ENCODE data around the gene GNPTG.

The GNPTG gene

DNA sequence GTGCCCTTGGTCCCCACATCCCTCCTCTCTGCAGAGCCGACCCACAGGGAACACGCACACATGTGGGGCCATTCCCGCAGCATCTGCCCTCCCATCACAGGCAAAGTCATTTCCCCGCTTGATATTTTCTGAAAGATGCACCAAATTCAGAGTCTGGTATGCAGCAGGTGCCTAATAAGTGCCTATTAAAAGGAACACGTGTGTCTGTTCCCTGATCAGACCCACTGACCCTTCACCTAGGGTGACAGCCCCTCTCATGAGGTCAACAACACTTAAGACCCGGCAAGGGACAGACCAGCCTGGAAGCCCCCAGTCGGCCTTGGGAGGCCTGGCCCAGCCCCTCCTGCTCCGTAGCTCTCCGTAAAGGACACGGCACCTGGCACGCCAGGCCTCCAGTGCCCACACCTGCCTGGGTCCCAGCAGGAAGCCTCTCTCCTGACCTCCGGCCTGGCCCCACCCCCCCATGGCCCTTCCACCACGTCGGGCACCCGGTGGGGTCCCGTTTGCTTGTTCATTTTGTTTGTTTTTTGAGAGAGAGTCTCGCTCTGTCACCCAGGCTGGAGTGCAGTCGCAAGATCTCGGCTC lies 42.7 kb downstream of the GNPTG start:
- DNase-seq (ENCODE audit: low read depth in 2 of 2), result no peak

DNA sequence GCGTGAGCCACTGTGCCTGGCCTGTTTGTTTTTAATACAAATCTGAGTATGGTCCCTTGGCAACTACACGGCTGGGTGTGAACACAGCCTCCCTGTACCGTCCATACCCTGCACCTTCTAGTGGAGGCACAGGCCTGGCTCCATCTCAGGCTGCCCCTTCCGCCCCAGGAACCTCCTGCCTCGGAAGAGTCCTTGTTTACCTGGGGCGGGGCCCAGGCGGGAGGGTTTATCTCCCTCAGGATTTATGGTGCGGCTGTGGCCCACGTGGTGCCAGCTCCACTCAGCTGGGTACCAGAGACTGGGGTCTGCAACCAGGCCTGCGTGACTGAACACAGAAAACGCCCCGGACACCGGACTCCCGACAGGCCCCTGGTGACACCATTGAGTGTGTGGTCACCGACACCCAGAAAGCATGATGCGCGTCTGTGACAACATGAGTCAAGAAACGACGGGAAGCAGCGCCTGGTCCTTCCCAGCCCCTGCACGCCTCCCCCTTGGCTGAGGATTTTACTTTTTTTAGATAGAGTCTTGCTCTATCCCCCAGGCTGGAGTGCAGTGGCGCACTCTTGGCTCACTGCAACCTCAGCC lies 43.8 kb downstream of the GNPTG start:
- no peak for DNase-seq (ENCODE audit: low read depth in 2 of 2)

DNA sequence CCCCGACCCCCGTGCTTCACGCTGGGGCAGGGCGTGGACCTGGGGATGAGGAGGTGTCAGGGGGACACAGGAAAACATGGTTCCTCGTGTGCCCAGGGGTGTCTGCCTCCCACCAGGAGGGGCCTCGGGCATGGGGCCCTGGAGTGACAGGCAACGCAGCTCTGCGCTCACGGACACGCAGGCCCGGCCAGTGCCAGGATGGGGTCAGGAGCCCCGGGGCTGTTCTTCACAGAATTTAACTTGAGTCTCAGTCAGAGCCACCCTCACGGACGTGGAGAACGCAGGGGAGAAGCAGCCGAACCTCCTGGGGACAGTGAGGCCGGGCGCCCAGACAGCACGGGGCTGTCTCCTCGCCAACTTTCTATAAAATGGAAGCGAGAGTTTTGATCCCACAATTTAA lies 46.0 kb downstream of the GNPTG start:
- no peak for DNase-seq (ENCODE audit: low read depth in 2 of 2)

DNA sequence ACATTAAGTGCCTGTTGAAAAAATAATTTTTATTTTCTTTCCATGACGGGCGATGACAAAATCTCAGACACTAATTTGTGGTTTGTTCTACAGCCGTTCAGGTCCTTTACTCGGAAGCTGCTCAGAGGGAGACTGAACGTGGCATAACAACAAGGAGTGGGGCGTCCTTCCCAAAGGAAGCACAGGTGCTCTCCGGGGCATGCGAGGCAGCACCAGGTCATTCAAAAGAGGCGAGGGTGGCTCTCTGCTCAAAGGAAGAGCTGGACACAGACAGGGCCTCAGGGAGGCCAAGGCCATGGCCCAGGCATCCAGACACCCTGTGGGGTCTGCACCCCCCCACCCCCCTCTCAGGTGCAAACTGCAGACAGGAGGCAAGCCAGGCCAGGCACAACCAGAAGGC lies 46.6 kb downstream of the GNPTG start:
- DNase-seq (ENCODE audit: low read depth in 2 of 2), result no peak

DNA sequence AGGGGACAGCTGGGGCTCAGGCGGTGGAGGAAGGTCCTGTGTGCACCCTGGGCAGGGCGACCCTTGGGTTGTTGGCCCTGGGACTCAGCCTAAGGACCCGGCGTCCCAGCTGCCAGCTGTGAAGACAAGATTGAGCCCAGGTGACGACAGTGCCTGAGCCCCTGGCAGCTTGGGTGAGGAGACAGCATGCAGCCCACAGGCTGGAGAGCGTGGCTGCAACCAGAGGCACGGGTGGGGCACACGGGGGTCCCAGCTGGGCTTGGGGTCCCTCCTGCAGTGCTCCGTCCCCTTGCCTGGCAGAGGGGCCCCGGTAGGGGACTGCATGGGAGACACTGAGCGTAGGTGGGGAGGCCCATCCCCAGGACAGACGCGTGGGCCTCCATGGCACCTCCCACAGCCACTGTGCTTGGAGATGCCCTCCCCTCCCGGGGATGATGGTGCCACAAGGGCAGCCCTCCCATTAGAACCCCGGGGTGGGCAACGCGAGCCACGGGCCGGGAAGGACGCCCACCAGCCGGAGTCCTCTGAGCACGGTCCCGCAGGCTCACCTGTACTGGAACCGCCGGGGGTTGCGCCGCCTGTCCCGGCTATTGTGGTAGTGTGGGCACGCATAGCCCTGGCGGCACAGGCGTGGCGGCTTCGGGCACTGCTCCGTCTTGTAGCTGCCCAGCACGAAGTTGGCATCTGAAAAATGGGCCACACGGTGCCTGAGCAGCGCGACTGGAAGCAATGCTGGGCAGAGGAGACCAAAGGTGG lies 47.3 kb downstream of the GNPTG start:
- no peak for DNase-seq (ENCODE audit: low read depth in 2 of 2)

DNA sequence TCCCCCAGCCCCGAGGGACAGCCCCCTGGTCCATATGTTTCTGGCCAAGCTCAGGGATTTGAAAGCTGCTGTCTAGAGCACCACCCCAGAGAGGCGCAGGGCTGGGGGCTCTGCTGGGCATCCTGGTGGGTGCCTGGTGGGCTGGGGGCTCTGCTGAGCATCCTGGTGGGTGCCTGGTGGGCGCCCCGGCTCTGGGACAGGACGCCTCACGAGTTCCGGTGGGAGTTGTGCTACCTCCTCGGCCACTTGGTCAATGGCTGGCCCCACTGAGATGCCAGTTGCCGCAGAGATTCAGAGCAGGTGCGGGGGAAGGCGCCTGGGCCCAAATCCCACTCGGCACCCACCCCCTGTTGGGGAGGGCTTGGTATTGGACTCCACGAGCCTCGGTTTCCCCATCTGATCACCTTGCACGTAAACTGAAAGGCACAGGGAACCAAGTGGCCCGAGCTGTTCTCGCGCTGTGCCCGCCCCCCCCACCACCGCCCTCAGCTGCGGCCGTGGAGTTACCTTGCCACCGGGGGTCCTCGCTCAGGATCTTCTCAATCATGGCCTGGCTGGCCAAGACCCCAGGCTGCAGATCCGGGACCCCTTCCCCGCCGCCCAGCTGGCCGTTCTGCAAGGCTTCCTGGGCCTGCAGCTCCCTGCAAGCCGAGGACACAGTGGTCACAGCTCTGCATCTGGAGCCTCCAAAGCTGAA lies 49.5 kb downstream of the GNPTG start:
- no peak for DNase-seq (ENCODE audit: low read depth in 2 of 2)

DNA sequence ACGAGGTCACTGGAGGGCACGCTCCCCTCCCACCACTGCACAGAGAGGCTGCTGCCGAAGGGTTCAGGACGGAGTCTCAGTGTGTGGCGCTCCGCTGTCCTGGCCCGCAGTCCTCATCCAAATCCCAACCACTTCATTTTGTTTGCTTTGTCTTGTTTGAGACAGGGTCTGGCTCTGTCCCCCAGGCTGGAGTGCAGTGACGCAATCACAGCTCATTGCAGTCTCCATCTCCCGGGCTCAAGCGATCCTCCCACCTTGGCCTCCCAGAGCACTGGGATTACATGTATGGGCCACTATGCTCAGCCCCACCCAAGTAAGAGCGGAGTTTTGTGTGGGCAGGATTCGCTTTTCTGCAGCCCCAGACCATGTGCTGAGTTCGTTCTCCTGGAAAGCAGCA lies 50.0 kb downstream of the GNPTG start:
- no peak for DNase-seq (ENCODE audit: low read depth in 2 of 2)

DNA sequence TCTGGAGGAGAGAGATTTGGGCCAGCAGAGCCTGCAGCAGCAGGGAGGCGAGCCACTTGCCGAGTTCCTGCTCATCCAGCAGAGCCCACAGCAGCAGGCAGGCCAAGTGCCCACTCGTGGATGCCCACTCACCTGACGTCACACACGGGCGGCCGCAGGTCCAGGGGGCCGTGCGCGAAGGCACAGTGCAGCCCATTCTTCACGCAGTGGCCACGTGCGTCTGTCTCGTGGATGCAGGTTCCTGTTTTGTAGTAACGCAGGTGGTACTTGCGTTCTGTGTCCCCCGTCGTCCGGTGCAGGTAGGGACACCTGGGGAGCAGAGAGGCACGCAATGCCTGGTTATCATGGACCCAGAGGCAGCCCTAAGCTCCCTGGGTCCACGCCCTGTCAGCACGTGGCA lies 51.3 kb downstream of the GNPTG start:
- no peak for DNase-seq (ENCODE audit: low read depth in 2 of 2)

DNA sequence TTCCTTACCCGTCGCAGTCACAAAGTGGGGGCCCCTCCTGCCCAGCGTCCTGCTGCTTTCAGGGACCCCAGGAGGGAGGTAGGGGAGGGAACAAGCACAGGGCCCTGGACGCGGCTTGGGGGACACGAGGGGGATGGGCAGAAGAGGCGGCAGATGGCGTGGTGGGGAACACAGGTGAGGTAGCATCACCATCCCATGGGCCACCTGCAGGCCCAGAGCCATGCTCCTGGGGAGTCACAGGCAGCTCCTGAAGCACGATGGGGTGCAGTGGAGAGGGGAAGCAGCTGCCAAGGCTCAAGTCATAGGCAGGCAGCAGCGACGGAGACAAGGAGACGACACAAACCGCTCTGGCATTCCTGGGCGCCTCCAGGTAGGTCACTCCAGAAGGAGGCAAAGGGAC lies 52.0 kb downstream of the GNPTG start:
- no peak for DNase-seq (ENCODE audit: low read depth in 2 of 2)

DNA sequence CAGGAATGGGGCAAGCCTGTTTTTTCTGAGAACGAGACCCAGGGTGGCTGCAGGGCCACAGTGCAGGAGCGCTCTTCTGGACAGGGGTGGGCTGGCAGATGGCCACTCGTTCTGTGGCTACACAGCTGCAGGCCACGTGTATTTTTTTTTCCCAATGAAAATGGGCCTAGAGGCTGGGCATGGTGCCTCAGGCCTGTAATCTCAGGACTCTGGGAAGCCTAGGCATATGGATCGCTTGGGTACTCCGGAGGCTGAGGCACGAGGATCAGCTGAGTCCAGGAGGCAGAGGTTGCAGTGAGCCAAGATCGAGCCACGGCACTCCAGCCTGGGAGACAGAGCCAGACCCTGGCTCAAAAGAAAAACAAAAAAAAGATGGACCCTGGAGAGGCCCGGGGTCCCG lies 56.0 kb downstream of the GNPTG start:
- DNase-seq (ENCODE audit: low read depth in 2 of 2), result no peak

DNA sequence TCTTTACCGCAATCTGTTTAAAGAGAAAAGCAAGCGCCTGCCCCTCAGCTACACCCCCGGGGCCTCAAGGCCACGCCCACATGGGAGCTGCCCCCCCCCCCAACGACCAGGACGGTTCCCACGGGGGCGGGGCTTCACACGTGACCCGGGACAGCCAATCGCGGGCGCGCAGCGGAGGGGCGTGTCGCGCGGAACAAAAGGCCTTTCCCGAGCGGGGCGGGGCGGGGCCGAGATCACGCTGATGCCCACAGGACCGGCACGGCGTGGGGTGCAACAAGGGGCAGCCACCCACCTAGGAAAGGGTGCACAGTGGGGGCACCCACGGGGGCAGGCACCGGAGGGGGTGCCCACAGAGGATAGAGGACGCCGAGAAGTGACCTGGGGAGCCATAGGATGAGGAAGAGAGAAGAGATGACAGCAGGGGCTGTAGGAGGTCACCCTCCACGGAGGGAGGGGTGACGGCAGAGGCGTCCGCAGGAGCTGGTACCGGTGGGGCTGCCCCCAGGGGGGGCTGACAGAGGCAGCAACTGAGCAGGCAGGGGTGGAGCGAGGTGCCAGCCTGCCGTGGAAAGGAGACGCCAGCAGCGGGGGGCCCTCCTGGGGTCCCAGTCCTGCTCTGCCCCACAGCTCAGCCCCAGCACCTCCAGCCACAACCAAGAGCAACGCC lies 56.6 kb downstream of the GNPTG start:
- peak; percentile 97 to 98 for DNase-seq (ENCODE audit: low read depth in 2 of 2)

DNA sequence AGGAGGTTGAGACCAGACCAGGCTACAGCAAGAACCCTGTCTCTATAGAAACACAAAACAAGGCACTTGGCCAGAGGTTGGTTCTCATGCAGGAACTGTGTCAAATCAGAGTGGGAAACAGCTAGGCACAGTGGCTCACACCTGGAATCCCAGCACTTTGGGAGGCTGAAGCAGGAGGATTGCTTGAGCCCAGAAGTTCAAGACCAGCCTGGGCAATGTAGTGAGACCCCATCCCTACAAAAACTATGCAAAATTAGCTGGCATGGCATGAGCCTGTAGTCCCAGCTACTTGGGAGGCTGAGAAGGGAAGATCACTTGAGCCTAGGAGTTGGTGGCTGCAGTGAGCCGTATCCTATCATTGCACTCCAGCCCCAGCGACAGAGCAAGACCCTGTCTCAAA lies 61.1 kb downstream of the GNPTG start:
- no peak for DNase-seq (ENCODE audit: low read depth in 2 of 2)

Measured in stimulated activated CD8-positive, alpha-beta memory T cell treated with anti-CD3 and anti-CD28 coated beads, Interleukin-2, amount 100 ng/mL, for 48 hours (primary cell).